ENCODE results near the gene CCDC82.

DNA sequence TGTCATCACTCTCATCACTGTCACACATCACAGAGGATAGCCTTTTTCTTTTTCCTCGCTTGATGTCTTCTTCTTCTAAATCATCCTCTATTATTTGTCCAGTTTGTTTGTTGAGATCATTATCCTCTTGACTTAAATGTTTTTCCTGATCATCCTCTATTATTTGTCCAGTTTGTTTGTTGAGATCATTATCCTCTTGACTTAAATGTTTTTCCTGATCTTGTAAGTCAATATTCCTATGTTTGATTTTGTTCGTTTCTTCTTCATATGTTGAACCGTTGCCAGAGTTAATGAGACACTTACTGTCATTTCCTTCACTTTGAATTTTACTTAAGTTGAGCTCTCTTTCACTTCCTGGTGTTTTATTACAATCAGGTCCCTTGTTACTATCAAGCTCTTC, 5.6 kb downstream of the CCDC82 start:
- TF ChIP-seq, protein P1, sequence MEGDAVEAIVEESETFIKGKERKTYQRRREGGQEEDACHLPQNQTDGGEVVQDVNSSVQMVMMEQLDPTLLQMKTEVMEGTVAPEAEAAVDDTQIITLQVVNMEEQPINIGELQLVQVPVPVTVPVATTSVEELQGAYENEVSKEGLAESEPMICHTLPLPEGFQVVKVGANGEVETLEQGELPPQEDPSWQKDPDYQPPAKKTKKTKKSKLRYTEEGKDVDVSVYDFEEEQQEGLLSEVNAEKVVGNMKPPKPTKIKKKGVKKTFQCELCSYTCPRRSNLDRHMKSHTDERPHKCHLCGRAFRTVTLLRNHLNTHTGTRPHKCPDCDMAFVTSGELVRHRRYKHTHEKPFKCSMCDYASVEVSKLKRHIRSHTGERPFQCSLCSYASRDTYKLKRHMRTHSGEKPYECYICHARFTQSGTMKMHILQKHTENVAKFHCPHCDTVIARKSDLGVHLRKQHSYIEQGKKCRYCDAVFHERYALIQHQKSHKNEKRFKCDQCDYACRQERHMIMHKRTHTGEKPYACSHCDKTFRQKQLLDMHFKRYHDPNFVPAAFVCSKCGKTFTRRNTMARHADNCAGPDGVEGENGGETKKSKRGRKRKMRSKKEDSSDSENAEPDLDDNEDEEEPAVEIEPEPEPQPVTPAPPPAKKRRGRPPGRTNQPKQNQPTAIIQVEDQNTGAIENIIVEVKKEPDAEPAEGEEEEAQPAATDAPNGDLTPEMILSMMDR (IDR thresholded peaks at IDR 0.05; ENCODE audit: insufficient read depth, low read depth, low read length) = no peak
- no peak for TF ChIP-seq EZH2 (IDR thresholded peaks at IDR 0.05; ENCODE audit: insufficient read depth, low read length)
